Left ventricle myocardium inferior (tissue), 1 donor: ENCODE data around the gene DPH5. TPM values are rescaled to one million over a fixed set of nuclear protein-coding genes. Genes with fewer than 3 reads are reported as not detected.
A peak's percentile ranks its signal among the peaks of the same experiment; 100 is the strongest.

Experiments used
- DNase-seq: peaks from one replicate; pipeline ENCODE4 v3.0.0-alpha.2; 2020
- H3K27ac ChIP-seq: fragments of 200-600 bp; replicated peaks from 2 replicates; pipeline ENCODE4 v1.8.0; 2021
- H3K27me3 ChIP-seq: fragments of 200-600 bp; 2 replicates; pipeline ENCODE4 v1.8.0; 2021; ENCODE audit warnings: low read depth
- H3K36me3 ChIP-seq: fragments of 200-600 bp; 2 replicates; pipeline ENCODE4 v1.8.0; 2021
- H3K4me1 ChIP-seq: fragments of 200-600 bp; 2 replicates; pipeline ENCODE4 v1.8.0; 2021
- H3K4me3 ChIP-seq: fragments of 200-600 bp; 2 replicates; pipeline ENCODE4 v1.8.0; 2021; ENCODE audit warnings: mild to moderate bottlenecking, moderate library complexity
- H3K9me3 ChIP-seq: fragments of 200-600 bp; replicated peaks from 2 replicates; pipeline ENCODE4 v1.8.0; 2021
- intact Hi-C: fragments of 100-400 bp; cut with micrococcal nuclease; formaldehyde crosslinking; loops from one replicate; pipeline ENCODE4 v1.11.0; 2022
- total RNA-seq: library from RNA; stranded (reverse); fragmentation: NEBNext Ultra II Directional; extraction: Animal tissue kit (Norgen Biotek cat#: 25700); gene quantifications from one replicate; pipeline ENCODE4 v1.2.1, GENCODE V29; 2021
- TF ChIP-seq, protein P1 (sequence below): fragments of 200-600 bp; IDR thresholded peaks from 2 replicates; pipeline ENCODE4 v1.8.0; 2021; ENCODE audit warnings: antibody characterized with exemption, mild to moderate bottlenecking, borderline replicate concordance
- donor health status: DM: no; HTN: yes; CAD: no; lungs with severe emphysema.

Gene DPH5
- total RNA-seq, 1 donor from 2014 or later: 40.0 TPM

DNA sequence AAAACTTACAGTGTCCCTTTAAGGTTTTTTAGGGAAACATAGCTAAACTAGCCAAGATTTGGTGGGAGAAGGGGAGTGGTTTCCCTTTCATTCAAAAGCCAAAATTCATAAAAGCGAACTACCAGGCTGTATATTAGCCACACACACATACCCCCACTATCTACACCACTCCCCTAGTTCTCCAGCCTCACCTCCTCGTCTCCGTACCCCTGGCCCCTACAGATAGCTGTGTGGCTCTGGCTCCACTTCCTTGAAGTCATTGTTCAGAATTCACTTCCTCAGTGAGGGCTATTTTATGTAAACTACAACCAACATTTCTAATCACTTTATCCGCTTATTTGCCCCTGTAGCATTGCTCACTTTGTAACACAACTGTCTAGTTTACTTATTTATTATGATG, 5.3 kb upstream of the DPH5 start:
- DNase-seq: no peak
- H3K36me3 ChIP-seq: no peaks in the 10 kb centered on the region
- peaks cover 4% of the 10 kb centered on the region for H3K9me3 ChIP-seq
- H3K4me1 ChIP-seq: peaks cover 20% of the 10 kb centered on the region
- H3K4me3 ChIP-seq: no peak overlapping the region
- no peaks in the 10 kb centered on the region for H3K27me3 ChIP-seq
- H3K27ac ChIP-seq: no peak overlapping the region
- intact Hi-C loops: no loop called here
- TF ChIP-seq, protein P1, sequence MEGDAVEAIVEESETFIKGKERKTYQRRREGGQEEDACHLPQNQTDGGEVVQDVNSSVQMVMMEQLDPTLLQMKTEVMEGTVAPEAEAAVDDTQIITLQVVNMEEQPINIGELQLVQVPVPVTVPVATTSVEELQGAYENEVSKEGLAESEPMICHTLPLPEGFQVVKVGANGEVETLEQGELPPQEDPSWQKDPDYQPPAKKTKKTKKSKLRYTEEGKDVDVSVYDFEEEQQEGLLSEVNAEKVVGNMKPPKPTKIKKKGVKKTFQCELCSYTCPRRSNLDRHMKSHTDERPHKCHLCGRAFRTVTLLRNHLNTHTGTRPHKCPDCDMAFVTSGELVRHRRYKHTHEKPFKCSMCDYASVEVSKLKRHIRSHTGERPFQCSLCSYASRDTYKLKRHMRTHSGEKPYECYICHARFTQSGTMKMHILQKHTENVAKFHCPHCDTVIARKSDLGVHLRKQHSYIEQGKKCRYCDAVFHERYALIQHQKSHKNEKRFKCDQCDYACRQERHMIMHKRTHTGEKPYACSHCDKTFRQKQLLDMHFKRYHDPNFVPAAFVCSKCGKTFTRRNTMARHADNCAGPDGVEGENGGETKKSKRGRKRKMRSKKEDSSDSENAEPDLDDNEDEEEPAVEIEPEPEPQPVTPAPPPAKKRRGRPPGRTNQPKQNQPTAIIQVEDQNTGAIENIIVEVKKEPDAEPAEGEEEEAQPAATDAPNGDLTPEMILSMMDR: no peak

DNA sequence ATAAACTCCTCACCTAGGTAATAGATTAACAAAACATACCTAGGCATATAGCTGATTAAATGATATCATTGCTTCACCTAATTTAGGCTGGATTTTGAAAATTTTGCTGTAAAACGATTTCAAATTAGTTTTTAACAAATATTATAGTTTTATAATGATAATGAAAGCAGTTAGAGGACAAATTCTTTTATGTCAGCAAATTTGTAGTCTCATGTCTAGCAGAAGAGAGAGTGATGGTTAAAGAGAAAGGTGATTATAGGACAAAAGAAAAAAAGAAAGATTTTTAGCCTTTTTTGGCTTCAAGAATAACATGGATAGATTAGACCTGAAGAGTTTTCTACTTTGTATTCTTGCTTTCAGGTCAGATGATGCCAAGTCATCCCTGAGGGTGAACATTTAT, 3.6 kb upstream of the DPH5 start:
- intact Hi-C loops: no loop called here
- no peak for DNase-seq
- Histone ChIP-seq H3K4me1 (peaks cover 36% of the 10 kb centered on the region), H3K4me3 (no peak overlapping the region), H3K36me3 (no peaks in the 10 kb centered on the region), H3K27me3 (no peaks in the 10 kb centered on the region), H3K9me3 (peaks cover 4% of the 10 kb centered on the region), H3K27ac (no peak overlapping the region)
- TF ChIP-seq, protein P1: no peak

DNA sequence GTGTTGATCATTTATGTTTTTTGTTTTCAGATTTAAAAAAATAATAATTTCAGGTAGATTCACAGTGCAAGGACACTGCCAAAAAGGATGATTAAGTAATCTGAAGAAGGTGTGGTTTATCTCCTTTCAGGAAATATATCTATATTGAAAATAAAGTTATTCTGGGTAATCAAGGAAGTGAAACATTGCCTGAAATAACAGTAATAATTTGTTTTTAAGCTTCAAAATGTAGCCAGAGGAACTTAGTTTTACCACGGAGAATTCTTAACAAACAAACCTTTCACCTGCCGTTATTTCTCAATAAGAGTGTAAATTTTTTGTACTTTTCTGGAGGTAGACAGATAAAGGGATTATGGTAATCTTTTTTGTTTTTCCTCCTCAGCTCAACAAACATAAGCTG, 2.9 kb upstream of the DPH5 start:
- no peaks in the 10 kb centered on the region for H3K27me3 ChIP-seq
- TF ChIP-seq, protein P1: no peak
- intact Hi-C loops: no loop called here
- peaks cover 39% of the 10 kb centered on the region for H3K4me1 ChIP-seq
- no peak for DNase-seq
- H3K36me3 ChIP-seq: no peaks in the 10 kb centered on the region
- H3K9me3 ChIP-seq: peaks cover 4% of the 10 kb centered on the region
- H3K27ac ChIP-seq: no peak overlapping the region
- no peak overlapping the region for H3K4me3 ChIP-seq

DNA sequence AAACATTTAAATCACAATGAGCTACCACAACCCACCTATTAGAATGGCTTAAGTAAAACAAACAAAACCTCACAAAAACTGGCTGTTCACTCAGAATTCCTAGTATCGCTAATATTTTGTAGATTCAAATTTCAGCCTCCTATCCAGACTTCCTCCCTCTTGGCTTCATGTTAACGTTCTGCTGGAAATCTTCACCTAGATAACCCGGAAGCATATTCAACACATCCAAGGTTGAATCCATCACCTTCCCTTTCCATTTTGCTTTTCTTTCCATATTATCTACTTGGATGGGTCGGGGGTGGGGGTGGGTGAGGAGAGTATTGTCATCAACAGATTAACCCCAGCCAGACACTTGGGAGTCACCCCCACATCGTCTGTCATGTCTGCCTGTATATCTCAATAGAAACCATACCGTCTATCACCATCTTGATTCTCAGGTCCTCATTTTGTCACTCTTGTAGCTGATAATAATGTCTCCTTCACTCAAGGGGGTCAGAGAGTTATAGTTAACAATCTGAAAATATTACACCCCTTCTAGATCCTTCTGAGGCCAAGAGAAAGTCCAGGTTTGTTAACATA, 1.7 kb upstream of the DPH5 start:
- Histone ChIP-seq H3K36me3 (no peaks in the 10 kb centered on the region), H3K9me3 (no peaks in the 10 kb centered on the region), H3K27me3 (no peaks in the 10 kb centered on the region), H3K27ac (no peak overlapping the region), H3K4me3 (no peak overlapping the region), H3K4me1 (peaks cover 39% of the 10 kb centered on the region)
- intact Hi-C loops: no loop called here
- no peak for DNase-seq
- TF ChIP-seq, protein P1: no peak

DNA sequence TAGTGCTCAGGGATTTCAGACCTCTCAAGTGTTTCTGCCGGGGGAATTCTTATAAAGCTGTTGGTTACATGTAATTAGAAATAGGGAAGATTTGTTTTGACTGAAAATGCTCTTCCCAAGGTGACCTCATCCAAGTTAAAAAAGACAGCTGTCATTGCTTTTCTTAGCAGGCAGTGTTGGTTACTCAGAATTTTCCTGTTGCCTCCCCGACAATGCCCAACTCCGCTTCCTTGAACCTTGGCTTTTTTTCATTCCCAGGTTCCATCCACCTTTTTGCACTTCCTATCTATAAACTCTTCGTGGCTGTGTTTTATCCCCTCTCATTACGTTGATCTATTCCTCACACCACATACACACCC, 825 bp upstream of the DPH5 start:
- intact Hi-C loops: no loop called here
- no peaks in the 10 kb centered on the region for H3K27me3 ChIP-seq

More for the DNA sequence above, 825 bp upstream of the DPH5 start:
- TF ChIP-seq, protein P1: no peak
- Histone ChIP-seq H3K4me1 (peaks cover 44% of the 10 kb centered on the region), H3K27ac (peak overlapping the region; percentile 92), H3K4me3 (peak overlapping the region; percentile 78), H3K9me3 (no peaks in the 10 kb centered on the region), H3K36me3 (no peaks in the 10 kb centered on the region)
- no peak for DNase-seq
